ENCODE results near the gene RFX4.

RFX4 gene

DNA sequence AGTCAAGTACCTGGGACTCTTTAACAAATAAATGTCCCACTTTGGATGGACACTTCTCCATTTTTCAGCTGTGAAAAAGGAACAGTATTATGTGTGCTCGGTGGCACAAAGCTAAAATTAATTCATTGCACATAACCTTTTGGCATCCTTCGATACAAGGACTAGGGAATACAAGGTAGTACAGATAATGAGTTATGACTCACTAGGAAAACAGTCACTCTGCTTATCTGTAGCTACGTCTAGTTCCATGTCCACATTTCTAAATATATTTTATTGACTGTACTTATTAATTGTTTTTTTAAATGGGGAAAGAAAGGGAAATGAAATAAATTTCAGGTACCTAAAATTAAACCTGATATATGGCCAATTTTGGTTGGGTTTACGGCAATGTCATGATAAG lies 156.5 kb downstream of the RFX4 start:
- TF ChIP-seq, protein P1, sequence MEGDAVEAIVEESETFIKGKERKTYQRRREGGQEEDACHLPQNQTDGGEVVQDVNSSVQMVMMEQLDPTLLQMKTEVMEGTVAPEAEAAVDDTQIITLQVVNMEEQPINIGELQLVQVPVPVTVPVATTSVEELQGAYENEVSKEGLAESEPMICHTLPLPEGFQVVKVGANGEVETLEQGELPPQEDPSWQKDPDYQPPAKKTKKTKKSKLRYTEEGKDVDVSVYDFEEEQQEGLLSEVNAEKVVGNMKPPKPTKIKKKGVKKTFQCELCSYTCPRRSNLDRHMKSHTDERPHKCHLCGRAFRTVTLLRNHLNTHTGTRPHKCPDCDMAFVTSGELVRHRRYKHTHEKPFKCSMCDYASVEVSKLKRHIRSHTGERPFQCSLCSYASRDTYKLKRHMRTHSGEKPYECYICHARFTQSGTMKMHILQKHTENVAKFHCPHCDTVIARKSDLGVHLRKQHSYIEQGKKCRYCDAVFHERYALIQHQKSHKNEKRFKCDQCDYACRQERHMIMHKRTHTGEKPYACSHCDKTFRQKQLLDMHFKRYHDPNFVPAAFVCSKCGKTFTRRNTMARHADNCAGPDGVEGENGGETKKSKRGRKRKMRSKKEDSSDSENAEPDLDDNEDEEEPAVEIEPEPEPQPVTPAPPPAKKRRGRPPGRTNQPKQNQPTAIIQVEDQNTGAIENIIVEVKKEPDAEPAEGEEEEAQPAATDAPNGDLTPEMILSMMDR (IDR thresholded peaks at IDR 0.05; ENCODE audit: borderline replicate concordance, insufficient read depth, low read depth, low read length): no peak
- no peak overlapping the region for H3K4me3 ChIP-seq (ENCODE audit: low read depth, low read length)

DNA sequence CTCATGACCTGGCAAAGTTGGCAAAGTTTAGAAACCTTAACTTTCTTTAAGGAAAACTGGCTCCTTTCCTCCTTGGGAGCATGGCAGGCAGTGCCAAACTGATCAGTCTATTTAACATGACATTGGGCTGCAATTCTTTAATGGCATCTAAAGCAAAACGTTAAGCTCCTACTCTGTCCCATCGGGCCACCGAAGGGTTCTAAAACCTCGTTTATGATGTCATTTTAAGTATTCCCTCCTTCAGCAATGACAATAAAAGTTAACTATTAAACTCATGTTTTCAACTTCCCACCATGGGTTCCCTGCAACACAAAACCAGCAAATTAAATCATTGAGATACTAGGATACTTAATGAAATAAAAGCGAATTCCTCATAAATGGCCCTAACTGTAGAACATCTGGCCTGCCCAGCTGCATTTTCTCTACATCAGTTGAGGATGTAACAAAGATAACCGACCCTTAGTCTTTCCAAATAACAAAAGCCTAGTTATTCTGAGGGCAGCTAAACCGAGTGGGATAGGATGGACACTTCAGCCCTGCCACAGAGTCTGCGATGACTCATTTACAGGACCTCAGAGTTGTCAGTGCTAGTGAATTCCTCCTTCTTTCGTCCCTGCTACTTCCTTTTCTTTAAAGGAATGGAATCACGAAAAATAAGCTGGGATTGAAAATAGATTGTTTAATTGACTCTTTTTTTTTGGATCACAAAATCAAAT lies 157.2 kb downstream of the RFX4 start:
- no peak overlapping the region for H3K4me3 ChIP-seq (ENCODE audit: low read depth, low read length)
- TF ChIP-seq, protein P1 (IDR thresholded peaks at IDR 0.05; ENCODE audit: borderline replicate concordance, insufficient read depth, low read depth, low read length): no peak

DNA sequence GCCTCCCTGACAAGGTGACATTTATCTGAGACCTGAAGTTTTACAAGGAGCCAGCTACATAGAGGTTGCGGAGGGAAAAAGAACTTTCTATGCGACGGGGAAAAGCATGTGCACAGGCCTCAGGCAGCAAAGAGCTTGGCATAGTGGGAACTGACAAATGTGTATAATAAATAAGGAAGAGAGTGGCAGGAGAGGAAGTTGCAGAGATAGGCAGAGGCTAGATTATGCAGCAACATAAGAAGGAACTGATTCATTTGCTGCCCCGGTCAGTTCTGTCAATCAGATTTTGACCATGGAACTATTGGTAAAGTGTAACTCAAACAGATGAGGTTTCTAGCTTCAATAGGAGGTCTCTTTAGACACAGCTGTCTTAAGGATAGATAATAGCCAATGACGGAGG lies 158.0 kb downstream of the RFX4 start:
- H3K4me3 ChIP-seq (ENCODE audit: low read depth, low read length): no peak overlapping the region
- TF ChIP-seq, protein P1 (IDR thresholded peaks at IDR 0.05; ENCODE audit: borderline replicate concordance, insufficient read depth, low read depth, low read length): no peak

DNA sequence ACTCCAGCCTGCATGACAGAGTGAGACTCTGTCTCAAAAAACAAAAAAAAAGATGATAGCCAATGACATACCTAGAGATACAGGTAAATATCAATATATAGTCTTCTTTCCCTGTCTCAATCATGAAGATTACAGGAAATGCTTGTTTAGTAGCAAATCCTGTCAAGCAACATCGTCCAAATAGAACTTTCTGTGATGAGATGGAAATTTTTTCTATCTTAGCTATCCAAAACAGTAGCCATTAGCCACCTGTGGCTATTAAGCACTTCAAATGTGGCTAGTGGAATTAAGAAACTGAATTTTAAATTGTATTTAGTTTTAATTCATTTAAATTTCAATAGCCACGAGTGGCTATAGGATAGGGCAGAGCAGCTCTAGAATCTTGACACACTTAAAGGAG lies 158.4 kb downstream of the RFX4 start:
- TF ChIP-seq, protein P1 (IDR thresholded peaks at IDR 0.05; ENCODE audit: borderline replicate concordance, insufficient read depth, low read depth, low read length): no peak
- no peak overlapping the region for H3K4me3 ChIP-seq (ENCODE audit: low read depth, low read length)

DNA sequence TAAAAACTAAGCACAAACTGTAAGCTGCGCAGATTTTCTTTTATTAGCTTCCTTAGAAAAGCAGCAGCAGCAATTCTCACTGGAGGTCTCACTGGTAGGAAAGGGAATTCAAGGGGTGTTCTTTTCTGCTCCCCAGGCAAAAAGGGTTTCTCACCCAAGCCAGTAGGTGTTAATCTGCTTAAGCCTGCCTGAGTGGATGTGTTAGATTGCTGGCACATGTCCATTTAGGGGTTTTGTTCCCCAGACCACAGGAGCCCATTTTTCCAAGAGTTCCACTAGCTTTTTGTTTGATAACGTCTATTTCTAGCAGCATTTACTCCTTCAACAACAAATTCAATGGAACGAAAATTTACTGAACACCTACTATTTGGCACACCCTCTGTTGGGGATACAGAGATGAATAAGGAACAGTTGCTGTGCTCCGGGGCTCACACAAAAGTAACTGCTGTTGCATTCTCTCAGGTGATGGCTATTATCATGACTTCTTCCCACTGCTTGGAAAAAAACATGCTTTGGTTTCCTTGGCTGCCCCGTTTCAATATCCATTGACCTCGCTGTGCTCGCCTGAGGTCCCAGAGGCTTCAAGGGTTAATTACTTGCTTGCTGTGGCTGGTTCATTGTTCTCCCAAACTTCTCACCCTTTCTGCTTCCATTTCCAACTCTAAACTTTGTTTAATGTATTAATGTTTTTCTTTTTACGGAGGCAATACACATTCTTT lies 160.6 kb downstream of the RFX4 start:
- no peak overlapping the region for H3K4me3 ChIP-seq (ENCODE audit: low read depth, low read length)
- TF ChIP-seq, protein P1 (IDR thresholded peaks at IDR 0.05; ENCODE audit: borderline replicate concordance, insufficient read depth, low read depth, low read length): no peak

DNA sequence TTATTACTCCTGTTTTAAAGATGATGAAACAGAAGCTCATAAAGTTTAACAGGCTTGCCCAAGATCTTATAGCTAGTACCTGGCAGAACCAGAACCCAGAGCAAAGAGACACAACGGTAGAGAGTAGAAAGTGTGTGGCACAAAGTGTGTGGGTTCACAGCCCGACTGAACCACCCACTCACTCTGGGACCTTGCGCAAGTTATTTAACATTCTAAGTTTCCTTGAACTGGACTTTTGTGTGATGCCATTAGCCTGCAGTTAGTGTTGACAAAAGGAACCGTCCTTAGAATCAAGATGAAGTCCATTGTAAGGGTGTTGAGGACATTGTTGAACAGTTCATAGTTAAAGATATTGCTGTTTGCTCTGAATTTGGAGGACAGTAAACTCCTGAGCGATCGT lies 161.8 kb downstream of the RFX4 start:
- TF ChIP-seq, protein P1 (IDR thresholded peaks at IDR 0.05; ENCODE audit: borderline replicate concordance, insufficient read depth, low read depth, low read length): no peak
- H3K4me3 ChIP-seq (ENCODE audit: low read depth, low read length): no peak overlapping the region

Data from GM12875 (cell line).